ACC112 (cell line): ENCODE measurements around the gene CD151.

ENCODE experiments used
- H2AFZ ChIP-seq: fragments of 200-600 bp; sonication (generic); one replicate; pipeline ENCODE4 v1.6.0; 2017; ENCODE audit warnings: antibody characterized with exemption, low read length; ENCODE audit not compliant: unreplicated experiment
- H3K27ac ChIP-seq: fragments of 200-600 bp; sonication (generic); 2 replicates; pipeline ENCODE4 v1.5.1; 2014; ENCODE audit warnings: low read depth, mild to moderate bottlenecking, antibody characterized with exemption, low read length, moderate library complexity
- H3K27me3 ChIP-seq: fragments of 200-600 bp; sonication (generic); 2 replicates; pipeline ENCODE4 v1.6.1; 2014; ENCODE audit warnings: mild to moderate bottlenecking, antibody characterized with exemption, low read length, moderate library complexity, mixed read lengths; ENCODE audit not compliant: insufficient read depth
- H3K36me3 ChIP-seq: fragments of 200-600 bp; sonication (generic); 2 replicates; pipeline ENCODE4 v1.6.1; 2016; ENCODE audit warnings: mild to moderate bottlenecking, antibody characterized with exemption, low read length, moderate library complexity, mixed read lengths; ENCODE audit not compliant: insufficient read depth
- H3K4me1 ChIP-seq: fragments of 200-600 bp; sonication (generic); one replicate; pipeline ENCODE4 v1.6.1; 2016; ENCODE audit warnings: low read length, mixed read lengths; ENCODE audit not compliant: insufficient read depth, unreplicated experiment, control insufficient read depth
- H3K4me3 ChIP-seq: fragments of 200-600 bp; sonication (generic); 2 replicates; pipeline ENCODE4 v1.5.1; 2014; ENCODE audit warnings: mild to moderate bottlenecking, low read depth, low read length
- H3K79me2 ChIP-seq: fragments of 200-600 bp; sonication (generic); one replicate; pipeline ENCODE4 v1.6.0; 2016; ENCODE audit warnings: low read length; ENCODE audit not compliant: control insufficient read depth, unreplicated experiment, insufficient read depth

The CD151 gene

DNA sequence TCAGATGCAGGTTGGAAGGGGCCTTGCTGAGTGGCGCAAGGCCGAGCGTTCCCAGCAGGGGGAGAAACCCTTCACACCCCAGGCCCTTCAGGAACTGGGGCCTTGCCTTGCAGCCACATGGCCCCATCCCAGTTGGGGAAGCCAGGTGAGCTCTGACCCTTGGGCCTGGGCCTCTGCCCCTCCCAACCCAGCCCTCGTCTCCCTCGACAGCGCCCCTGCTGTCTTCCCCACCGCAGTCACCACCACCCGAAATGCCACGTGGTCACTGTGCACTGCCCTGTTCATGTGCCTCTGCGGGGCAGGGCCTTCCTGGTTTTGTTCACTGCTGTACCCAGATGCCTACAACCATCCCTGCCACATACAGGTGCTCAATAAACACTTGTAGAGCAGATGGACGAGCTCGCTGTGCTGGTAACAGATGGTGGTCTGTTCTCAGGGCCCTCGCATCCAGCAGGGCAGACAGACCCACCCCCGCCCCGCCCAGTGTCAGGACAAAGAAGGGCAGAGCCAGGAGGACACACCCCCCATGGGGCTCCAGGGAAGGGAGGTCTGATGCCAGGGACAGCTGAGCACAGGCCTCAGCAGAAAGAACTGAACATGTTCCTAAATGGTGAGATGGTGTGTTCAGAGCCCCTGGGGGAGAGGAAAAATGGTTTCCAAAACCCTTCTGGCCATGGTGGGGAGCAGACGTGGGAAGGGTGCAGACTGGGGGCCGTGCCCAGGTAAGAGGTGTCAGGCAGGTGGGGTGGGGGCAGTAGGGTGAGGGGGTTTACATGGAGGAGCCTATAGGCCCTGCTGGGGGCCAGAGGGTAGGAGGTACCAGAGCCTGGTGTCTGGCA is 5.9 kb downstream of the CD151 start:
- H3K4me1 ChIP-seq, result peaks cover 43% of the 10 kb centered on the region
- peaks cover 60% of the 10 kb centered on the region for H3K79me2 ChIP-seq
- peaks cover 17% of the 10 kb centered on the region; the same call in 1 of the 2 replicates for H3K36me3 ChIP-seq
- 0 out of 2 replicates have a peak overlapping the region, but pooled peaks have one; percentile 14 for H3K27ac ChIP-seq
- H3K4me3 ChIP-seq, result no peak overlapping the region
- H3K27me3 ChIP-seq, result no peaks in the 10 kb centered on the region
- no peak overlapping the region for H2AFZ ChIP-seq

DNA sequence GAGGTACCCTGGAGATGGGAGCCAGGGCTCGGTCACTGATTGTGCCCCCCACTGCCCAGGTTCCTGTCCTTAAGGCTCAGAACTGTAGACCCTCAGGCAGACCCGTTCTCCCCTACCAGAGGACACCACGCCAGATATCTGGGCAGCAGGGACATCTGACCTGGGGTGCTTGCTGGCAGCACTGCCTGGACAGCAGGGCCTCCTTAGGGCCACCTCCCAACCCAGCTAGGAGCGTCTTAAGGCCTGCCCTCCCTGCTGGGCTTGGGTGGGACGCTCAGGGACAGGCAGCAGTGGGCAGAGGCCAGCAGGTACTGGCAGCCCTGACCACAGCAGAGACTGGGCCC is 6.5 kb downstream of the CD151 start:
- H3K4me1 ChIP-seq, result peaks cover 43% of the 10 kb centered on the region
- no peak overlapping the region for H3K4me3 ChIP-seq
- peaks cover 17% of the 10 kb centered on the region; the same call in 1 of the 2 replicates for H3K36me3 ChIP-seq
- H2AFZ ChIP-seq, result no peak overlapping the region
- peaks cover 57% of the 10 kb centered on the region for H3K79me2 ChIP-seq
- H3K27ac ChIP-seq, result peak overlapping the region; percentile 32; the same call in 1 of the 2 replicates
- no peaks in the 10 kb centered on the region for H3K27me3 ChIP-seq

DNA sequence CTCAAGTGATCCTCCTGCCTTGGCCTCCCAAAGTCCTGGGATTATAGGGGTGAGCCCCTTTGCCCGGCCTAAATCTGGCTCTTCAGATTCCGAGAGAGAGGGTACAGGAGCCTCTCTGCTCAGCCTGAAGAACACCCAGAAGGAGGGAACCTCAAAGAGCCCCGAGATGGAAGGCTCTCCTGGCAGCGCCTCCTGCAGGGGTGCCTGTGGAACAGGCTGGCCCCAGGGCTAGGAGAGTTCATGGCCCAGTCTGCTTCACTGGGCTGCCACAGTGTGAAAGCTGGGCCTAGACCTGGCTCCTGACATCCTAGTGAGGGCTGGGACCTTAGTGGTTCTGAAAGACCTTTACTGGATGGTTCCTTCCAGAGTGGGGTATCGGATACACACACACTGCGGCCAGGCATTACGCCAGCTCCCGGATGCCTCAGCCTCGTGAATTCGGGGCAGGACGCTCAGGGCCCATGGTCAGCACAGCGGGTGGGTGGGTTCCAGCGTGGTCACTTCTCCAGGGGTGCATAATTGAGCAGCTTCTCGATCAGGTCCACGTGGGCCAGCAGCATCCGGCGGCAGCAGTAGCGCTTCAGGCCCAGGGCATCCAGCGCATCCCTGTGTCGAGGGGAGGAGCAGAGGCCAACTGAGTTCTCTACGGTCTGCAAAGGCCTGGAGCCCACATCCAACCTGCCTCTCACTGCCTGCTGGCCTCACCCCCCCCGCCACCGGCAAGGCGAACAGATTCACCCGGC is 7.3 kb downstream of the CD151 start:
- Histone ChIP-seq H2AFZ (no peak overlapping the region), H3K4me1 (peaks cover 37% of the 10 kb centered on the region), H3K27ac (peak overlapping the region; percentile 32), H3K36me3 (peaks cover 17% of the 10 kb centered on the region; the same call in 1 of the 2 replicates), H3K79me2 (peaks cover 59% of the 10 kb centered on the region), H3K4me3 (peak overlapping the region; percentile 88), H3K27me3 (no peaks in the 10 kb centered on the region)

DNA sequence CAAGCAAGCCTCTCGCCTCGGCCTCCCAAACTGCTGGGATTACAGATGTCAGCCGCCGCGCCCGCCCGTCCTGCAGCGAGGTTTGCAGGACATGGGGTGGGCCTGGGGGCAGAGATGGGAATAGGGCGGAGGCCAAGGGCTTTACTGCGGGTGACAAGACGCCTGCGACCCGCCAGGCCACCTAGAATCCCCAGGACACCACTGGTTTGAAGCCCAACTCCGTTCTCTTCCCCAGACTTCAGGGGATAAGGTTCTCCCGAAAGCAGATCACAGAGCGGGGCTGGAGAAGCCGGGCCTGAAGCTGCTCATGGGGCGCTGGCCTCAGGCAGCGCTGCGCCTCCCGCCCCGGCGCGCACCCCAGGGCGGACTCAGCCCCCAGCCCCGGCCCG is 9.2 kb downstream of the CD151 start:
- H3K4me3 ChIP-seq, result peak overlapping the region; percentile 88

DNA sequence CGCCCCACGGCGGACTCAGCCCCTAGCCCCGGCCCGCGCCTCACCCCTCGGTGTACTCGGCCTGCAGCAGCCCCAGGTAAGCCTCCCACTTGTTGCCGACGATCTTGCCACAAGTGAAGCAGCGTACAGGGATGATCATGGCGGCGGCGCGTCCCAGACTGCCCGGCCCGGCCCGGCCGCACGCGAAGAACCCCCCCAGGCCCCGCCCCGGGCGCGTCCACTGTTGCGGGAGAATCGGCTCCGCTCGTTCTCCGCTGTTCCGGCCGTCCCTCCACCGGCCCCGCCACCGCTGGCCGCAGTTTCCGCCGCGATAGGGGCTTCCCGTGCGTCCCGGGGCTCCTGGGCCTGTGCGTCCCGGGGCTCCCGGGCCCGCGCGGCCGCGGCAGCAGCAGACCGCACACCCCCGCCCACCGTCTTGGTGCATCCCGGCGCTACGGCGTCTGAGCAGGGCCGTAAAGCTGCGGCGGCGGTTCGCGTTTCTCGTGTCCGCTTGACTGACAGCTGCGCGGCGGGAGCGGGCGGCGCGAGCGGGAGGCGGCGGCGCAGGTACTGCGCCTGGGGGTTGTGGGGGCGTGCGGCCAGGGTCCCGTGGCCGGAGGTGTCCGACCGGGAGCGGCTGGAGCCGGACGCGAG is 9.7 kb downstream of the CD151 start, which contains the start of the genes POLR2L and TSPAN4:
POLR2L (minus strand) TSS at position 160 of the 633 bp plus-strand sequence; CDS start at position 139, 21 bp downstream.
TSPAN4 (plus strand) TSS at position 483 of the 633 bp plus-strand sequence. CDS start 7,453 bp downstream, outside the sequence.
- peaks cover 14% of the 10 kb centered on the region; the same call in 1 of the 2 replicates for H3K36me3 ChIP-seq
- peak within 1 kb of the TSS; percentile 93 for H3K27ac ChIP-seq
- no peak within 1 kb of the TSS for H2AFZ ChIP-seq
- H3K79me2 ChIP-seq, result peaks cover 68% of the 10 kb centered on the region
- H3K4me3 ChIP-seq, result peak within 1 kb of the TSS; percentile 88
- no peaks in the 10 kb centered on the region for H3K27me3 ChIP-seq
- H3K4me1 ChIP-seq, result peaks cover 57% of the 10 kb centered on the region

More for the DNA sequence above, 9.2 kb downstream of the CD151 start:
- Histone ChIP-seq H3K4me1 (peaks cover 53% of the 10 kb centered on the region), H3K79me2 (peaks cover 66% of the 10 kb centered on the region), H3K27ac (peak overlapping the region; percentile 93), H3K27me3 (no peaks in the 10 kb centered on the region), H2AFZ (no peak overlapping the region), H3K36me3 (peaks cover 14% of the 10 kb centered on the region; the same call in 1 of the 2 replicates)

GRCh38 chr11:843086-843734 is 10.5 kb downstream of the CD151 start:
- Histone ChIP-seq H3K27me3 (no peaks in the 10 kb centered on the region), H3K27ac (peak overlapping the region; percentile 93), H3K4me3 (peak overlapping the region; percentile 88), H3K79me2 (peaks cover 71% of the 10 kb centered on the region), H3K4me1 (peaks cover 52% of the 10 kb centered on the region), H3K36me3 (peaks cover 14% of the 10 kb centered on the region; the same call in 1 of the 2 replicates), H2AFZ (no peak overlapping the region)

- Histone ChIP-seq H3K27me3 (no peaks in the 10 kb centered on the region), H3K79me2 (peaks cover 79% of the 10 kb centered on the region), H3K27ac (peak overlapping the region; percentile 93), H3K36me3 (peaks cover 14% of the 10 kb centered on the region; the same call in 1 of the 2 replicates), H3K4me1 (peaks cover 50% of the 10 kb centered on the region), H2AFZ (no peak overlapping the region), H3K4me3 (peak overlapping the region; percentile 88)
Observed at GRCh38 chr11:843818-844692, 11.3 kb downstream of the CD151 start.

DNA sequence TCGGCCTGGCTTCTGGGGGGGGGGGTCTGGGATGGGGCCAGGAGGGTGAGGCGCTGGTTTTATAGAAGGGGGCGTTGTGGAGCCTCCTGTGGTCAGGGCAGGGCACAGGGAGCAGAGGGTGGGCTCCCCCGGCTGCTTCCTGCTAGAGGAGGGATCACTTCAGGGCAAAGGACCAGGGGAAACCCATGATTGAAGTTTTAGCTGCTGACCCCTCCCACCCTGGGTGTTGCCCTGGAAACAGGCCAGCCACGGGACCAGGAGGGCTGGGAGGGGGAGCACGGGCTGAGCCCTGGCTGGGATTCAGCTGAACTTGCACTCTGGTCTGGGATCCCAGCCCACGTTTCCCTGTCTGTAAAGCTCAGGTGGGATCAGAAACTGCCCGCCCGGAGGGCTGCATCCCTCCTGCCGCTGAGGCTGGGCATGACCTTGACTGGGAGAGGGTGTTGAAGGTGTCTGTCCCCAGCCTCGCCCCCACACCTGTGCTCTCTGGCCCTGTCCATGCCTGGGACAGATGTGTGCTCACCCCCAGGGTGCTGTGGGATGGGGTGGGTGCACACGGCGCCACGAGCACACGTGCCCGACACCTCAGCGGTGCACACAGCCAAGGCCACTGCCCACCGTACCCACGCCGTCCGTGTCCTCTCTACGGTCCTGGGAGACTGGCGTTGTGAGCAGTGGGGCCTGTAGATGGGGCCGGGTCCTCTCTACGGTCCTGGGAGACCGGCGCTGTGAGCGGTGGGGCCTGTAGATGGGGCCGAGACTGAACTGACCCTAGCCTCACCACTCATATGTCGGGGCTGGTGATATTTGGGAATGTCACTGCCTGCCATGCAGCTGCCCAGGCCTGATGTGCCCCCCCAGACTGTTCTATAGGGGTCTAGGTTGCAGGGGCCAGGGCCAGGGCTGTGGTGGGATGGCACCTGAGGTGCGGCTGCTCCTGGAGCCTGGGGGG is 12.2 kb downstream of the CD151 start:
- peak overlapping the region; percentile 93 for H3K27ac ChIP-seq
- H3K27me3 ChIP-seq, result no peaks in the 10 kb centered on the region
- peak overlapping the region; percentile 88 for H3K4me3 ChIP-seq
- peaks cover 7% of the 10 kb centered on the region; the same call in 1 of the 2 replicates for H3K36me3 ChIP-seq
- peaks cover 41% of the 10 kb centered on the region for H3K4me1 ChIP-seq
- H3K79me2 ChIP-seq, result peaks cover 77% of the 10 kb centered on the region
- H2AFZ ChIP-seq, result no peak overlapping the region
